CD14-positive monocyte (primary cell): ENCODE measurements around the gene GIPC3. TPM values are rescaled to one million over a fixed set of nuclear protein-coding genes. Genes with fewer than 3 reads are reported as not detected.

Experiments used
- DNase-seq, 3 donors: peaks; one replicate each; pipeline ENCODE4 v3.0.0-alpha.2; 2011 to 2022
- H2AFZ ChIP-seq: 2 replicates; pipeline ENCODE4 v1.6.0; 2012; ENCODE audit warnings: mild to moderate bottlenecking, low read depth, low read length, inconsistent platforms; ENCODE audit not compliant: insufficient read depth, poor library complexity, severe bottlenecking
- H3K27ac ChIP-seq, 2 donors: 1 replicate in 1 of 2; 2 replicates in 1 of 2; pipeline ENCODE4 v1.5.1; 2012 to 2013; ENCODE audit warnings: low read length in 2 of 2, control low read depth in 1 of 2, inconsistent platforms in 1 of 2, low read depth in 1 of 2, mild to moderate bottlenecking in 1 of 2
- H3K27me3 ChIP-seq, 2 donors: one replicate each; pipeline versions ENCODE4 v1.6.0 to v1.6.1; 2011 to 2013; ENCODE audit warnings: low read length in 2 of 2; ENCODE audit not compliant: control insufficient read depth in 2 of 2, insufficient read depth in 2 of 2
- H3K36me3 ChIP-seq, 2 donors: replicated peaks in 1 of 2; 1 replicate in 1 of 2; 2 replicates in 1 of 2; pipeline versions ENCODE4 v1.5.1 to v1.6.1; 2012 to 2013; ENCODE audit warnings: low read length in 2 of 2, control low read depth in 1 of 2, inconsistent platforms in 1 of 2, mild to moderate bottlenecking in 1 of 2; ENCODE audit not compliant: insufficient read depth in 2 of 2, control insufficient read depth in 1 of 2
- H3K4me1 ChIP-seq, 2 donors: 1 replicate in 1 of 2; 2 replicates in 1 of 2; pipeline versions ENCODE4 v1.5.1 to v1.6.1; 2012 to 2013; ENCODE audit warnings: low read length in 2 of 2, control low read depth in 1 of 2, inconsistent platforms in 1 of 2, mild to moderate bottlenecking in 1 of 2, moderate library complexity in 1 of 2; ENCODE audit not compliant: insufficient read depth in 2 of 2, control insufficient read depth in 1 of 2
- H3K4me2 ChIP-seq: replicated peaks from 2 replicates; pipeline ENCODE3; 2012; ENCODE audit warnings: low read length, moderate library complexity, mild to moderate bottlenecking; ENCODE audit not compliant: poor library complexity, severe bottlenecking; ENCODE audit errors: extremely low read depth
- H3K4me3 ChIP-seq, 3 experiments: fragments of 200-600 bp in 1 of 3; sonication (generic) in 1 of 3; replicated peaks in 1 of 3; 1 replicate in 2 of 3; 2 replicates in 1 of 3; pipeline ENCODE4 v1.5.1; 2011 to 2013; ENCODE audit warnings: low read length in 3 of 3, mild to moderate bottlenecking in 3 of 3, control low read depth in 2 of 3, low read depth in 2 of 3, inconsistent platforms in 1 of 3, moderate library complexity in 1 of 3
- H3K79me2 ChIP-seq: 2 replicates; pipeline ENCODE4 v1.6.0; 2012; ENCODE audit warnings: mild to moderate bottlenecking, control low read depth, inconsistent platforms, low read length, moderate library complexity; ENCODE audit not compliant: insufficient read depth
- H3K9ac ChIP-seq: 2 replicates; pipeline ENCODE4 v1.6.0; 2017; ENCODE audit warnings: low read length, mild to moderate bottlenecking; ENCODE audit not compliant: insufficient read depth, poor library complexity, severe bottlenecking
- H3K9me3 ChIP-seq, 2 donors: replicated peaks in 1 of 2; 1 replicate in 1 of 2; 2 replicates in 1 of 2; pipeline versions ENCODE4 v1.5.1 to v1.6.1; 2012 to 2013; ENCODE audit warnings: low read length in 2 of 2, control low read depth in 1 of 2; ENCODE audit not compliant: control insufficient read depth in 1 of 2, insufficient read depth in 1 of 2
- H4K20me1 ChIP-seq: 2 replicates; pipeline ENCODE4 v1.6.0; 2012; ENCODE audit warnings: mild to moderate bottlenecking, low read length, control low read depth, moderate library complexity; ENCODE audit not compliant: insufficient read depth
- H3K27ac Mint-ChIP-seq, 7 donors: one replicate each; pipeline ENCODE4 v1.8.0; 2020; ENCODE audit warnings: mild to moderate bottlenecking in 7 of 7, mixed read lengths in 7 of 7, moderate library complexity in 6 of 7, inconsistent platforms in 2 of 7
- H3K27me3 Mint-ChIP-seq, 3 donors: one replicate each; pipeline ENCODE4 v1.8.0; 2021 to 2022; ENCODE audit warnings: low read depth in 3 of 3, mild to moderate bottlenecking in 3 of 3, mixed read lengths in 3 of 3, moderate library complexity in 3 of 3, inconsistent platforms in 1 of 3
- H3K36me3 Mint-ChIP-seq, 2 donors: one replicate each; pipeline ENCODE4 v1.8.0; 2020; ENCODE audit warnings: mixed read lengths in 2 of 2, inconsistent platforms in 1 of 2, mild to moderate bottlenecking in 1 of 2
- H3K4me1 Mint-ChIP-seq: one replicate; pipeline ENCODE4 v1.8.0; 2020; ENCODE audit warnings: mild to moderate bottlenecking, mixed read lengths
- H3K4me3 Mint-ChIP-seq, 2 donors: one replicate each; pipeline ENCODE4 v1.8.0; 2020; ENCODE audit warnings: mild to moderate bottlenecking in 2 of 2, mixed read lengths in 2 of 2, moderate library complexity in 1 of 2
- H3K9me3 Mint-ChIP-seq, 7 donors: one replicate each; pipeline ENCODE4 v1.8.0; 2020 to 2022; ENCODE audit warnings: mixed read lengths in 7 of 7, mild to moderate bottlenecking in 6 of 7, moderate library complexity in 6 of 7, inconsistent platforms in 2 of 7
- WGBS: methylation state at CpG from one replicate; pipeline ENCODE4 v1.1.5; 2013; ENCODE audit warnings: missing lambda C conversion rate; ENCODE audit not compliant: insufficient coverage; 5-methylcytosine and 5-hydroxymethylcytosine counted together
- intact Hi-C, 2 donors: fragments of 100-400 bp; cut with micrococcal nuclease; formaldehyde crosslinking; loops; one replicate each; pipeline versions ENCODE4 v1.15.0 to v1.15.1; 2023
- polyA plus RNA-seq, 3 donors: library from polyadenylated mRNA; depleted of rRNA in 1 of 3; unstranded in 2 of 3; stranded (reverse) in 1 of 3; fragments of 300-500 nt in 2 of 3; fragments of >200 nt in 1 of 3; fragmentation: Illumina TruSeq in 2 of 3; gene quantifications; 1 replicate in 2 of 3; 2 replicates in 1 of 3; pipeline ENCODE4 v1.2.3, GENCODE V29; 2012 to 2021
- TF ChIP-seq, protein P1 (sequence below): fragments of 200-600 bp; IDR thresholded peaks from one replicate; pipeline ENCODE4 v1.8.0; 2022; ENCODE audit warnings: antibody characterized with exemption, mild to moderate bottlenecking

GIPC3 gene
- polyA plus RNA-seq, 3 donors = 0.03 TPM; not detected in 2

DNA sequence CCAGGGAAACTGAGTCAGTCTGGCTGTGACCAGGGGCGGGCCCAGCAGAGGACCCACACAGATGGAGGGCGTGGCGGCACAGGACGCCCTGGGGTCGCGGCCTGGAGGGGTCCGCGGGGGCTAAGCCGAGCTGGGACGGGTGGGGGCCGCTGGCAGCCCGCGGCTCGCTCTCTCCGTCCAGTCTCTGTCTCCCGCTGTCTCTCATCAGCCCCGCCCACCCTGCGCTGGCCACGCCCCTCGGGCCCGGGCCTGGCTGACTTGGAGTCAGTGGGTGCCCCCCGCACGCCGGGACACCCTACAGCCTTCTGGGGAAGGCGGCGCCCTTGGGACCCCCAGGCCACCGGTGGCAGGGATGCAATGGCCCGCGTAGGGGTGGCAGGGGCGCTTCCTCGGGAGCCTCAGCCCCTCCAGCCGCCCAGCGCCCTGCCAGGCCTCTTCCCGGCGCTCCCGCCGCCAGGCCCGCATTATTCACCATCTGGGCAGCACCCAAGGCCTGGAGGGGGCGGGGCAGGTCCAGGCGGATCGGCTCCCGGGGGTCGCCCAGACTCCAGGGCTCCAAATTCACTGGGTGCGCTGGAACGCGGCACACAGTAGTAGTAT, 21.5 kb downstream of the GIPC3 start, which contains the start of gene TBXA2R:
Gene TBXA2R (minus strand): TSS at position 186 of the 600 bp plus-strand sequence. CDS start 6,241 bp downstream, outside the sequence.
- H3K4me1 ChIP-seq = peaks cover 22 to 28% of the 10 kb centered on the region in 2 donors
- Mint-ChIP-seq H3K27ac (peak within 1 kb of the TSS in 1 of 7 donors; percentile 63), H3K9me3 (peaks cover 3 to 8% (median 5%) of the 10 kb centered on the region in 7 donors), H3K4me1 (peaks cover 18% of the 10 kb centered on the region), H3K4me3 (peak within 1 kb of the TSS; percentile 35 to 68), H3K27me3 (peaks cover 4 to 23% (median 20%) of the 10 kb centered on the region in 3 donors), H3K36me3 (peaks cover 10 to 11% of the 10 kb centered on the region in 2 donors)
- TF ChIP-seq, protein P1, sequence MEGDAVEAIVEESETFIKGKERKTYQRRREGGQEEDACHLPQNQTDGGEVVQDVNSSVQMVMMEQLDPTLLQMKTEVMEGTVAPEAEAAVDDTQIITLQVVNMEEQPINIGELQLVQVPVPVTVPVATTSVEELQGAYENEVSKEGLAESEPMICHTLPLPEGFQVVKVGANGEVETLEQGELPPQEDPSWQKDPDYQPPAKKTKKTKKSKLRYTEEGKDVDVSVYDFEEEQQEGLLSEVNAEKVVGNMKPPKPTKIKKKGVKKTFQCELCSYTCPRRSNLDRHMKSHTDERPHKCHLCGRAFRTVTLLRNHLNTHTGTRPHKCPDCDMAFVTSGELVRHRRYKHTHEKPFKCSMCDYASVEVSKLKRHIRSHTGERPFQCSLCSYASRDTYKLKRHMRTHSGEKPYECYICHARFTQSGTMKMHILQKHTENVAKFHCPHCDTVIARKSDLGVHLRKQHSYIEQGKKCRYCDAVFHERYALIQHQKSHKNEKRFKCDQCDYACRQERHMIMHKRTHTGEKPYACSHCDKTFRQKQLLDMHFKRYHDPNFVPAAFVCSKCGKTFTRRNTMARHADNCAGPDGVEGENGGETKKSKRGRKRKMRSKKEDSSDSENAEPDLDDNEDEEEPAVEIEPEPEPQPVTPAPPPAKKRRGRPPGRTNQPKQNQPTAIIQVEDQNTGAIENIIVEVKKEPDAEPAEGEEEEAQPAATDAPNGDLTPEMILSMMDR = no peak
- no peak within 1 kb of the TSS for H3K27ac ChIP-seq
- DNase-seq = peak in 2 of 3 donors; percentile 19
- H3K4me3 ChIP-seq = peak within 1 kb of the TSS in 2 of 3 experiments; percentile 10 to 60
- under 1% methylated on average over 46 of the region's 46 CpGs for WGBS
- no peaks in the 10 kb centered on the region for H4K20me1 ChIP-seq
- H2AFZ ChIP-seq = peak within 1 kb of the TSS; percentile 74
- no peaks in the 10 kb centered on the region for H3K79me2 ChIP-seq
- peaks cover 0 to 5% of the 10 kb centered on the region in 2 donors for H3K9me3 ChIP-seq
- H3K27me3 ChIP-seq = peaks cover 11 to 38% of the 10 kb centered on the region in 2 donors
- H3K9ac ChIP-seq = peak within 1 kb of the TSS; percentile 48
- H3K36me3 ChIP-seq = peaks cover 9 to 10% of the 10 kb centered on the region in 2 donors
- intact Hi-C loops = no loop called here
- peak within 1 kb of the TSS; percentile 65 for H3K4me2 ChIP-seq

DNA sequence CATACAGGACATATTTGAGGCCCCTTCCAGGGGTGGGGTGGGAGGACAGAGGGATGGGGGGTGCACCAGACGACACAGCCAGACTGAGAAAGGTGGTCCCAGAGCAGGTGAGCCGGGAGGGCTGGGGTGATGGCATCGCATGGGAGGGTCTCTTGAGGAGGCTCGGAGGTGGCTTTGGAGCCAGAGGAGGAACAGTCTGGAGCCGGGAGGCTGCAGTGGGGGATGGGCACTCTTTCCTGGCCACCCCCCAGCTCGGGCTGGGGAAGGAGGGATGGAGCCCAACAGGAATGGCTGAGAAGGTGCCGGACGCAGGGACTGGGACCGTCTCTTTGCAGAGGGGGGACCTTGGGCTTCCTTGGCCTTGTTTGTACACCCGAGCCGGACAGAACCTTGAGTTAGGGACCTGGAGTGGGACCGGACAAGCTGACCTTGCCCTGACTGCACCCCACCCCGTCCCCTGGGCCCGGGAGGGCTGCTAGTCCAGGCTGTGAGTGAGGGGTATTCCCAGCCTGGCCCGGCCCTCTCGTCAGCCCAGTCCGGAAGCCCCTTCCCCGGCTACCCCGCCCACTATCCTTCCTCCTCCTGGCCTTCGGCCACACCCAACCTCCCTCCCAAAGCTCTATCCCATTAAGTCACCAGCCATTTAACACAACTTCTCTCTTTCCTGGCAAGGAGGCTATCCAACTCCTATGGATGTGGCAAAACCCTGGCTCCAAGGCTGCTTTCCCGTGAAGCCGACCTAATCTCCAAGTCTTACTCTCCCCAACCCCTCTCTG, 22.2 kb downstream of the GIPC3 start:
- peaks cover 15 to 17% of the 10 kb centered on the region in 2 donors for H3K36me3 ChIP-seq
- no peak for DNase-seq
- peaks cover 5 to 10% (median 8%) of the 10 kb centered on the region in 7 donors for H3K9me3 Mint-ChIP-seq
- H3K4me1 ChIP-seq = peaks cover 22 to 28% of the 10 kb centered on the region in 2 donors
- H3K27me3 Mint-ChIP-seq = peaks cover 4 to 23% (median 20%) of the 10 kb centered on the region in 3 donors
- no peaks in the 10 kb centered on the region for H4K20me1 ChIP-seq
- peak overlapping the region in 1 of 3 experiments; percentile 60 for H3K4me3 ChIP-seq
- H3K79me2 ChIP-seq = no peaks in the 10 kb centered on the region
- peaks cover 0 to 5% of the 10 kb centered on the region in 2 donors for H3K9me3 ChIP-seq
- no peak overlapping the region for H3K27ac ChIP-seq
- TF ChIP-seq, protein P1 = no peak
- peak overlapping the region; percentile 65 for H3K4me2 ChIP-seq
- H3K4me3 Mint-ChIP-seq = peak overlapping the region; percentile 35 to 68
- intact Hi-C loops = no loop called here
- WGBS = 10% methylated on average over 13 of the region's 22 CpGs
- H3K27me3 ChIP-seq = peaks cover 11 to 38% of the 10 kb centered on the region in 2 donors
- H3K4me1 Mint-ChIP-seq = peaks cover 18% of the 10 kb centered on the region
- H3K9ac ChIP-seq = peak overlapping the region; percentile 48
- H3K27ac Mint-ChIP-seq = peak overlapping the region in 3 of 7 donors; percentile 56 to 63 (median 57)
- H3K36me3 Mint-ChIP-seq = peaks cover 16 to 18% of the 10 kb centered on the region in 2 donors
- peak overlapping the region; percentile 74 for H2AFZ ChIP-seq
